Measurements from ENCODE around the gene EFNB1. TPM values are rescaled to one million over a fixed set of nuclear protein-coding genes. Genes with fewer than 3 reads are reported as not detected.

Gene EFNB1
- total RNA-seq, 1 experiment from 2014 or later: 7.0 TPM

DNA sequence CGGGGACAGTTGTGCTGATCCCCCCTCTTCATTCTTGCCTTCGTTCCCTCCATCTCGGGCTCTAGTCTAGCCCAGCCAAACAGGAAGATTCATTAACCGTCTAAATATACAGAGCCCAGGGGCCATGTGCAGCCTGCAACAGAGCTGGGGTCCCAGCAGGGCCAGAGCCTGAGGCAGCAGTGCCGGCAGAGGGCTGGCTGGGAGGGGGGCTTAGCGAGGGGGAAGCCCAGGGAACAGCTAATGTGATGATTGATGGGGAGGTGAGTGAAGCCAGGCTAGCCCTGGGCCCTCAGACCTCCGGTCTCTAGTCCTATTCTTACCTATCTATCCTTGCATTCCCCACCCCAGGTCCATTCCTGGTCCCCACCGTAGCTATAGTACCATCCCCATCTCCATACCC lies 22.3 kb downstream of the EFNB1 start:
- Mint-ChIP-seq H3K27me3 (ENCODE audit: insufficient read depth, unreplicated experiment) (no peaks in the 10 kb centered on the region), H3K4me3 (ENCODE audit: unreplicated experiment) (no peak overlapping the region), H3K9me3 (ENCODE audit: unreplicated experiment) (no peaks in the 10 kb centered on the region), H3K27ac (ENCODE audit: unreplicated experiment) (no peak overlapping the region), H3K4me1 (ENCODE audit: low read depth, unreplicated experiment) (no peaks in the 10 kb centered on the region), H3K36me3 (ENCODE audit: insufficient read depth, unreplicated experiment) (peaks cover 6% of the 10 kb centered on the region)
- no peaks in the 10 kb centered on the region for H3K27me3 ChIP-seq (replicated peaks; ENCODE audit: control insufficient read depth, insufficient read depth, low read length)
- ChIA-PET CTCF (no interaction called here), POLR2A (no interaction called here)
- 0 out of 2 replicates have a peak, but pooled peaks cover 3% of the 10 kb centered on the region for H3K4me1 ChIP-seq
- no peaks in the 10 kb centered on the region for H3K36me3 ChIP-seq (ENCODE audit: control insufficient read depth, insufficient read depth, low read length)
- H3K9me3 ChIP-seq: no peaks in the 10 kb centered on the region
- no TSS peak for BruUV-seq (replicated peaks)
- TF ChIP-seq, protein P1, sequence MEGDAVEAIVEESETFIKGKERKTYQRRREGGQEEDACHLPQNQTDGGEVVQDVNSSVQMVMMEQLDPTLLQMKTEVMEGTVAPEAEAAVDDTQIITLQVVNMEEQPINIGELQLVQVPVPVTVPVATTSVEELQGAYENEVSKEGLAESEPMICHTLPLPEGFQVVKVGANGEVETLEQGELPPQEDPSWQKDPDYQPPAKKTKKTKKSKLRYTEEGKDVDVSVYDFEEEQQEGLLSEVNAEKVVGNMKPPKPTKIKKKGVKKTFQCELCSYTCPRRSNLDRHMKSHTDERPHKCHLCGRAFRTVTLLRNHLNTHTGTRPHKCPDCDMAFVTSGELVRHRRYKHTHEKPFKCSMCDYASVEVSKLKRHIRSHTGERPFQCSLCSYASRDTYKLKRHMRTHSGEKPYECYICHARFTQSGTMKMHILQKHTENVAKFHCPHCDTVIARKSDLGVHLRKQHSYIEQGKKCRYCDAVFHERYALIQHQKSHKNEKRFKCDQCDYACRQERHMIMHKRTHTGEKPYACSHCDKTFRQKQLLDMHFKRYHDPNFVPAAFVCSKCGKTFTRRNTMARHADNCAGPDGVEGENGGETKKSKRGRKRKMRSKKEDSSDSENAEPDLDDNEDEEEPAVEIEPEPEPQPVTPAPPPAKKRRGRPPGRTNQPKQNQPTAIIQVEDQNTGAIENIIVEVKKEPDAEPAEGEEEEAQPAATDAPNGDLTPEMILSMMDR (IDR thresholded peaks at IDR 0.05; ENCODE audit: insufficient read depth in 1 of 2, low read depth in 1 of 2, low read length in 1 of 2, severe bottlenecking in 1 of 2, unreplicated experiment in 1 of 2): no peak
- intact Hi-C loops (cut with micrococcal nuclease; ENCODE audit: unreplicated experiment): no loop called here
- H3K4me3 ChIP-seq (ENCODE audit: low read depth, low read length): no peak overlapping the region
- DNase-seq: no peak

DNA sequence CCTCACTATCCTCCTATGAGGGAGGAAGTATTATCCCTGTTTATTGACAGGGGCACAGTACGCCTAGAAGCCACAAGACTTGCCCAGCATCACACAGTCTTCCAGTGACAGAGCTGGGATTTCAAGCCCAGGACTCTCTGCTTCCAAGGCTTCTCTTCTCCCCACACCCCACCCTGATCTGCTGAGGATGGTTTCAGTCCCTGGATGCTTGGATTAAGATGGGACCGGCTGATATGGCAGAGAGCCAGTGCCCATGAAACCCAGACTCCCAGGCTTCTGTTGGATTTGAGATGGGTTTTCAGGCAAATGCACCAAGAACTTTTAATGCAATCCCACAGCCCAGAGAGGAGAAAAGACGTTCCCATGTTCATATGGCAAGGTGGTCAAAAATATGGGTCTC lies 23.2 kb downstream of the EFNB1 start:
- Mint-ChIP-seq H3K9me3 (ENCODE audit: unreplicated experiment) (no peaks in the 10 kb centered on the region), H3K27me3 (ENCODE audit: insufficient read depth, unreplicated experiment) (no peaks in the 10 kb centered on the region), H3K27ac (ENCODE audit: unreplicated experiment) (no peak overlapping the region), H3K36me3 (ENCODE audit: insufficient read depth, unreplicated experiment) (peaks cover 6% of the 10 kb centered on the region), H3K4me3 (ENCODE audit: unreplicated experiment) (no peak overlapping the region), H3K4me1 (ENCODE audit: low read depth, unreplicated experiment) (no peaks in the 10 kb centered on the region)
- no peak for DNase-seq
- TF ChIP-seq, protein P1 (IDR thresholded peaks at IDR 0.05; ENCODE audit: insufficient read depth in 1 of 2, low read depth in 1 of 2, low read length in 1 of 2, severe bottlenecking in 1 of 2, unreplicated experiment in 1 of 2): no peak
- POLR2A ChIA-PET: no interaction called here
- Histone ChIP-seq H3K9me3 (no peaks in the 10 kb centered on the region), H3K36me3 (ENCODE audit: control insufficient read depth, insufficient read depth, low read length) (no peaks in the 10 kb centered on the region), H3K4me3 (ENCODE audit: low read depth, low read length) (no peak overlapping the region), H3K4me1 (0 out of 2 replicates have a peak, but pooled peaks cover 3% of the 10 kb centered on the region), H3K27me3 (replicated peaks; ENCODE audit: control insufficient read depth, insufficient read depth, low read length) (no peaks in the 10 kb centered on the region)
- intact Hi-C loops (cut with micrococcal nuclease; ENCODE audit: unreplicated experiment): no loop called here
- BruUV-seq (replicated peaks): no TSS peak
- CTCF ChIA-PET: no interaction called here

DNA sequence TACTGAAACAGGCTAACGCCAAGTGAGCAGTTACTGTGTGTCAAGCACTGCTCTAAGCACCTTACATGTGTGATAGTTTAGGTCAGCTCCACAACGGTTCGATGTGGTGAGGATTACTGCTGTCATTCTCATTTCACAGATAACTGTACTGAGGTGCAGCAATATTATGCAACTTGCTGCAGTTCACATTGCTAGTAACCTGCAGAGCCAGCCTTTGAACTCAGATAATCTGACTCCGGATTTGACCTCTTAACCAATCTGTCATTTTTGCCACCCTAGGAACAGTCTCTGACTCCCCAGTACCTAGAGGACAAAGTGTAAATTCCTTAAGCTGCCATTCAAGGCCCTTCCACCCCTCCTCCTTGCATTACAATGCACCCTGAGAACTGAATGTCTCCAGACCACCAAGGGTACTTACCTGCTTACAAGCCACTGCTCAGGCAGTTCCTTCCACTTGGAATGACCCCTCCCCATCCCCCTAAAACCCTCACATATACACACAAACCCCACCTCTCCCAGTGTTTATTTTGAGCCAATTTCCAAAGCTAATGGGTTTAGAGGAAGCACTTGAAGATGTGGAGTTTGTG lies 24.9 kb downstream of the EFNB1 start:
- Mint-ChIP-seq H3K27ac (ENCODE audit: unreplicated experiment) (no peak overlapping the region), H3K9me3 (ENCODE audit: unreplicated experiment) (no peaks in the 10 kb centered on the region), H3K4me3 (ENCODE audit: unreplicated experiment) (no peak overlapping the region), H3K4me1 (ENCODE audit: low read depth, unreplicated experiment) (no peaks in the 10 kb centered on the region), H3K27me3 (ENCODE audit: insufficient read depth, unreplicated experiment) (no peaks in the 10 kb centered on the region), H3K36me3 (ENCODE audit: insufficient read depth, unreplicated experiment) (no peaks in the 10 kb centered on the region)
- TF ChIP-seq, protein P1 (IDR thresholded peaks at IDR 0.05; ENCODE audit: insufficient read depth in 1 of 2, low read depth in 1 of 2, low read length in 1 of 2, severe bottlenecking in 1 of 2, unreplicated experiment in 1 of 2): no peak
- POLR2A ChIA-PET: interaction anchor here (1.5 kb wide), 1 partner anchor 25 kb away, joined by 5 read pairs; the partner anchor contains the start of gene EFNB1
- DNase-seq: peak in 1 of 2 experiments; percentile 9
- no peaks in the 10 kb centered on the region for H3K9me3 ChIP-seq
- H3K27me3 ChIP-seq (replicated peaks; ENCODE audit: control insufficient read depth, insufficient read depth, low read length): no peaks in the 10 kb centered on the region
- H3K4me1 ChIP-seq: 0 out of 2 replicates have a peak, but pooled peaks cover 3% of the 10 kb centered on the region
- no TSS peak for BruUV-seq (replicated peaks)
- intact Hi-C loops (cut with micrococcal nuclease; ENCODE audit: unreplicated experiment): no loop called here
- no peak overlapping the region for H3K4me3 ChIP-seq (ENCODE audit: low read depth, low read length)
- no peaks in the 10 kb centered on the region for H3K36me3 ChIP-seq (ENCODE audit: control insufficient read depth, insufficient read depth, low read length)
- CTCF ChIA-PET: no interaction called here

Data from Caco-2 (cell line).